ENCODE data around the gene ERP29.

DNA sequence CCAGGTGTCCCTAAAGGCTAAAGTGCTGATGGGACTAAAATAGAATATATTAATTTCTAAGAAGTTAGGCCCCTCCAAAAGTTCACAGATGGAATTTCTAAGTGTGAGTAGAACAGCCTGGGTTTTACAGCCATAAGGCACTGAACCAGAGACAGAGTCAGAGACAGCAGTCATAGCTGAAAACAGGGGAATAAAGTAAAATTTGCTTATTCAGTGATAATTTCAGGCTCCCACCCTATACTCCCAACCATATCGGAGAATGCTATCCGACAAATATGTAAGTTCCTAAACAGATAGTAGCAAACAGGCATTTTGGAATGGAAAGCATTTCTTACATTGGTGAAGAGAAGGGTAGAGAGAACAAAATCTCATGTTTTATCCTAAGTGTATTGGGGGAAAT lies 50.0 kb downstream of the ERP29 start:
- TF ChIP-seq POLR2A (IDR thresholded peaks at IDR 0.05; ENCODE audit: low read depth, low read length) (no peak), TAF1 (IDR thresholded peaks at IDR 0.05; ENCODE audit: borderline replicate concordance, low read depth, low read length) (no peak)

All from GM12892 (cell line).